Activated CD4-positive, alpha-beta T cell treated with anti-CD3 and anti-CD28 coated beads, Interleukin-2, Interleukin-6, amounts not matched to agents 100 ng/mL and 50 ng/mL, durations not matched to agents 16 hours and 8 hours (primary cell): ENCODE results near the gene LKAAEAR1.
"Not testable (repeated sequence)": the region's sequence is repeated elsewhere in the genome, so short reads cannot be mapped to it uniquely, and the experiment has no call there.

Experiments
- DNase-seq: peaks from one replicate; pipeline ENCODE4 v3.0.0-alpha.2; 2020

LKAAEAR1 gene

GRCh38 chr20:64096535-64096934, 12.3 kb upstream of the LKAAEAR1 start:
- DNase-seq = no peak

GRCh38 chr20:64095927-64096326, 11.7 kb upstream of the LKAAEAR1 start:
- DNase-seq = no peak

DNA sequence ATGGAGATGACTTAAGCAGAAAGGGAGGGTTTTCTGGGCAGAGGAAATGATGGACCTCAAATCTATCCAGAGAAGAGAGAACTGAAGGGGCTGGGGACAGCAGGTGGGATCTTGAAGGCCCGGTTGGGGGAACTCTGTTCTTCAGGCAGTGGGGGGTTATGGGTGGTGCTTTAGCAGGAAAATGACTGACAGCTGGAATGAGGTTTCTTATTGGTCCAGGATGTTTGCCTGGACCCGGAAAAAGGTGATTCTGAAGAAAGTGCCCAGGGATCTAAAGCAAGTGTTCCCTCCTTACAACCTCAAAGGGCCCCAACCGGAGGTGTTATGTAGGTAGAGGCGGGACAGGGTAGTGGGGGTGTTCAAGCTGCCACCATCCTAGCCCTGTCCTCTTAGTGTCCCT, 11.3 kb upstream of the LKAAEAR1 start:
- DNase-seq = no peak

- no peak for DNase-seq
Measured at GRCh38 chr20:64093013-64093503, 8.9 kb upstream of the LKAAEAR1 start.

DNA sequence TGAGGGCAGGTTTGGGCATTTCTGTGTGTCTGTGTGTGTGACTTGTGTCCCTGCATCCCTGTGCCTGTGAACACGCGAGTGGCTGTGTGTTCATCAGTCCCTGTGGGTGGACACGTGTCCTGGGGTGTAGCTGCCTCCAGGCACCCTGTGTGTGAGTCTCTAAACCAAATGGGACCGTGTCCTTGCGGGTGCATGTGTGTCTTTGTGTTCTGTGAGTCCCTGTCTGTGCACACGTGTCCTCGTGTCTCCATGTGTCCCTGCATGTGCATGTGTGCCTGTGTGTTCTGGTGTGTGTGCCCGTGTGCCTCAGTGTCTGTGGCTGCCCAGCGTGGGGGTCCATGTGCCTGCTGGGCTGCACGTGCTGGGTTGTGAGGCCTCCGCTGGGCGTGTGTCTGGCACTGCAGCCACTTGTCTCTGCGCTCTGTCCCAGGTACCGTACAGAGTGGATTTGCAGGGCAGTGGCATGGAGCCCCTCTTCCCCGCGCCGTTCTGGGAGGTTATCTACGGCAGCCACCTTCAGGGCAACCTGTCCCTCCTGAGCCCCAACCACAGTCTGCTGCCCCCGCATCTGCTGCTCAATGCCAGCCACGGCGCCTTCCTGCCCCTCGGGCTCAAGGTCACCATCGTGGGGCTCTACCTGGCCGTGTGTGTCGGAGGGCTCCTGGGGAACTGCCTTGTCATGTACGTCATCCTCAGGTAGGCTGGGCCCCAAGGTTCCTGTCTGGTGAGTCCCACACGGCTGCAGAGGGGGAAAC, 8.2 kb upstream of the LKAAEAR1 start:
- no peak for DNase-seq

GRCh38 chr20:64091770-64092169, 7.6 kb upstream of the LKAAEAR1 start:
- no peak for DNase-seq

GRCh38 chr20:64091340-64091739, 7.1 kb upstream of the LKAAEAR1 start:
- no peak for DNase-seq

GRCh38 chr20:64090165-64090564, 6.0 kb upstream of the LKAAEAR1 start:
- no peak for DNase-seq

DNA sequence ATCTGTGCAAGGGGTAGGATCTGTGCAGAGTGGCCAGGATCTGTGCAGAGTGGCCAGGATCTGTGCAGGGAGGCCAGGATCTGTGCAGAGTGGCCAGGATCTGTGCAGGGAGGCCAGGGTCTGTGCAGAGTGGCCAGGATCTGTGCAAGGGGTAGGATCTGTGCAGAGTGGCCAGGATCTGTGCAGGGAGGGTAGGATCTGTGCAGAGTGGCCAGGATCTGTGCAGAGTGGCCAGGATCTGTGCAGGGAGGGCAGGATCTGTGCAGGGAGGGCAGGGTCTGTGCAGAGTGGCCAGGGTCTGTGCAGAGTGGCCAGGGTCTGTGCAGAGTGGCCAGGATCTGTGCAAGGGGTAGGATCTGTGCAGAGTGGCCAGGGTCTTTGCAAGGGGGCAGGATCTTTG, 4.4 kb upstream of the LKAAEAR1 start:
- not testable (repeated sequence) for DNase-seq

DNA sequence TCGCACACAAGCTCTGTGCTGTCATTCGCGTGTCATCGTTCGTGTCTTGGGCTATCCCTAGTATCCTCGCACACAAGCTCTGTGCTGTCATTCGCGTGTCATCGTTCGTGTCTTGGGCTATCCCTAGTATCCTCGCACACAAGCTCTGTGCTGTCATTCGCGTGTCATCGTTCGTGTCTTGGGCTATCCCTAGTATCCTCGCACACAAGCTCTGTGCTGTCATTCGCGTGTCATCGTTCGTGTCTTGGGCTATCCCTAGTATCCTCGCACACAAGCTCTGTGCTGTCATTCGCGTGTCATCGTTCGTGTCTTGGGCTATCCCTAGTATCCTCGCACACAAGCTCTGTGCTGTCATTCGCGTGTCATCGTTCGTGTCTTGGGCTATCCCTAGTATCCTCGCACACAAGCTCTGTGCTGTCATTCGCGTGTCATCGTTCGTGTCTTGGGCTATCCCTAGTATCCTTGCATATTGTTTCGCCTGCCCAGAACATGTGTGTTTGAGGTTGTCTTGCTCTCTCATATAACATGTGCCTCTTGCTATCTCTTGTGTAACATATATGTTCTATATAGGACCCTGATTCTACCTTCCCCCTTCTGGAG, 3.1 kb upstream of the LKAAEAR1 start:
- not testable (repeated sequence) for DNase-seq

DNA sequence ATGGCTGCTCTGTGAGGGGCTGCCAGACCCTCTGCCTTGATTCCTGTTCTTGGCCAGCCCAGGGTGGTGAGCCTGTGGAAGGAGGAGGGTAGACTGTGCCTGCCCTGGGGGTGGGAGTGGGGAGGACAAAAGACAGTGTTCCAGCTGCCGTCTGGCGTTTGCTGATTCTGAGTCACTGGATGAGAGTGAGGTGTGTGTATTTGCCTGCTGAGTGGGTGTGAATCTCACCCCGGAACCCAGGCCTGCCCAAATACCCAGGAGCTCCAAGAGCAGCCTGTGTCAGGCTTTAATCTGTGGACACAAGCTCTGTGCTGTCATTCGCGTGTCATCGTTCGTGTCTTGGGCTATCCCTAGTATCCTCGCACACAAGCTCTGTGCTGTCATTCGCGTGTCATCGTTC, 2.6 kb upstream of the LKAAEAR1 start:
- no peak for DNase-seq

- DNase-seq = no peak
Measured at GRCh38 chr20:64084685-64085152, 521 bp upstream of the LKAAEAR1 start.

GRCh38 chr20:64083378-64083803, 807 bp downstream of the LKAAEAR1 start:
- DNase-seq = peak; percentile 79

DNA sequence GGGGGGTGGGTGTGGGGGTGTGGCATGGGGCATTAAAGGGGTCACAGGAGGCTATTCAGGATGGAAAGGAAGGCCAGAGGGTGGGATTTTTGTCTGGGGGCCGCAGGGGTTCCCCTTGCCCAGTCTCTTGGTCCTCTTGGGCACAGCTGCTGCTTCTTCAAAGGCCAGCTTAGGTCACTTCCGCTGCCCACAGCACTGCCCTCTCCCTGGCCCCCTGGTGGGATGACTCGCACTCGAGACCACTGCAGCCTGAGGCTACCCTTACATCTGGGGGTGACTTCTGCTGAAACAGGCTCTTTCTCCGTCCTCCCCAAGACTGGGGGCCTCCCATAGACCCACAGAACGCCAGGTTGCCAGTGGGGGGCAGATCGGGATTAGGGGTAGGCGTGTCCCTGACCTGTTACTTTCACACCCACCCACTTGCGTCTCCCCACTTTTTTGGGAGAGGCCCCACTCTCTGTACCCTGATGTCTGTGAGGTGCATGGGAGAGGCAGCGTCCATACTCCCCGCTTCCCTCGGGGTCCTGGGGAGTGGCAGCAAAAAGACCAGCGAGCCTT, 1.3 kb downstream of the LKAAEAR1 start:
- DNase-seq = no peak

- no peak for DNase-seq
Measured at GRCh38 chr20:64082126-64082731, 2.0 kb downstream of the LKAAEAR1 start.

GRCh38 chr20:64081624-64081964, 2.6 kb downstream of the LKAAEAR1 start:
- no peak for DNase-seq

DNA sequence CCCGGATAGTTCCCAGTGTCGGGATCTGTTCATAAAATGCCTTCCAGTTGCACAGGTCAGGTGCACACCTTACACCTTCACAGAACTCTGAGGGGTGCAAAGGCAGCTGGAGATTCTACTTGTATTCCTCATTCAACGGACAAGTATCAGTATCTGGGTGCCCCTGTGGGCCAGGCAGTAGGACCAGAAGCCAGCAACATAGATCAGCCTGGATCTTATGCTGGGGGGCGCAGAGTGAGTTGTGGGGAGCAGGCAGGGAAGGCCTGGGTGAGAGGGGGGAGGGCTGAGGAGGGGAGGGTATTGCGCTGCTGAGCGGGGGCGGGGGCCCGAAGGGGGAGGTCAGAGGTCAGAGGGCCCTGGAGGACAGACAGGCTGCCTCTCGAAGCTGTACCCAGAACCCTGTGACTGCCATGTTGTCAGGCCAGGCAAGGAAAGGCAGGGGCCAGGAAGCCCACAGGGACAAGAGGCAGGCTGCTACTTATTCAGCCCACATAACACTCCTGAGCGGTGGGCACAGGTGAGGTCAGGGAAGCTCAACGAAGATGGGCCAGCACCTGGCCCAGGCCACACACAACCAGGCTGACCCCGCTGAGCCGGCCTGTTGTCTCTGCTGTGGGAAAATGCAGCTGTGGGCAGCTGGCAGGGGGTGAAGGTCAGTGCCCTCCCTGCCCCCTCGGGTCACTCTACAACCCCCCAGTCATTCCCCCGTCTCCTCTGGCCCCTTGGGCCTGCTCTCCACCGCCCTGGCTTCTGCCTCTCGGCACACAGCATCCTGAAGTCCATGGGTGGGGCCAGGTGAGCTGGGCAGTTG, 3.2 kb downstream of the LKAAEAR1 start:
- DNase-seq = no peak

DNA sequence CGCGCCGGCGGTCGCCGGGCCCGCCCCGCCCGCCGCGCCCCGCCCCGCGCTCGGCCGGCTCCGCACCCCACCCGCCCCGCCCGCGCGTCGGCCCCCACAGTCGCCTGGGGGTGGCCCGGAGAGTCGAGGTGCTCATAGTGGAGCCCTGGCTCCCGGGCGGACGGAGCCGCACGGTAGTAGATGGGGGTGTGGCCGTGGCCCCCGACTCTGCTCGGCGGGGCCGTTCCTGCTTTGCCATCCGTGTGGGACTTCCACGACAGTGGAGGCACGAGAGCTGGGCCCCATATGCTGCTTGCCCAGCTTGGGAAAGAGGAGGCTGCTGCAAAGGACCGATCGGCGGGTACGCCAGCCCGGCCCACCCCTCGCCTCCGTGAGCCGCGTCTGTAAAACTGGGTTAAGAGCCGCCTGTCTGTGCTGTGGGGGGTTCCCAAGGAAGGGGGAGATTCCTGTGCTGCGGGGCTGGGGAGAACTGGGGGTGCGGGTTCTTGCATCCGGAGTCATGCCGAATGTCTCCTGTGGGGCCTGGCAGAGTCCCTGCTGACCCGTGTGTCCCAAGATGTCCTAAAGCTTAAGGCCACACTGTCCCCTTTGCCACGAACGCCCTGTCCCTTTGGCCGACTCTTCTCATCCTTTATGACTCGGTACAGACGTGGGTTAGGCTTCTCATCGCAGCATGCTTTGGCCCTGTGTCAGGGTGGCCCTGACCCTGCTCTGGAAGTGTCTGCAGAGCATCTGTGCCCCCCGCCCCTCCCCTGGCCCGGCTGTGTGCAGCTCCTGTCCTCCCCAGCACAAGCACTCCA, 4.0 kb downstream of the LKAAEAR1 start, which contains the start of gene OPRL1:
Gene OPRL1 (plus strand): TSS at position 70 of the 800 bp plus-strand sequence. CDS start 12,639 bp downstream, outside the sequence.
- no peak for DNase-seq

DNA sequence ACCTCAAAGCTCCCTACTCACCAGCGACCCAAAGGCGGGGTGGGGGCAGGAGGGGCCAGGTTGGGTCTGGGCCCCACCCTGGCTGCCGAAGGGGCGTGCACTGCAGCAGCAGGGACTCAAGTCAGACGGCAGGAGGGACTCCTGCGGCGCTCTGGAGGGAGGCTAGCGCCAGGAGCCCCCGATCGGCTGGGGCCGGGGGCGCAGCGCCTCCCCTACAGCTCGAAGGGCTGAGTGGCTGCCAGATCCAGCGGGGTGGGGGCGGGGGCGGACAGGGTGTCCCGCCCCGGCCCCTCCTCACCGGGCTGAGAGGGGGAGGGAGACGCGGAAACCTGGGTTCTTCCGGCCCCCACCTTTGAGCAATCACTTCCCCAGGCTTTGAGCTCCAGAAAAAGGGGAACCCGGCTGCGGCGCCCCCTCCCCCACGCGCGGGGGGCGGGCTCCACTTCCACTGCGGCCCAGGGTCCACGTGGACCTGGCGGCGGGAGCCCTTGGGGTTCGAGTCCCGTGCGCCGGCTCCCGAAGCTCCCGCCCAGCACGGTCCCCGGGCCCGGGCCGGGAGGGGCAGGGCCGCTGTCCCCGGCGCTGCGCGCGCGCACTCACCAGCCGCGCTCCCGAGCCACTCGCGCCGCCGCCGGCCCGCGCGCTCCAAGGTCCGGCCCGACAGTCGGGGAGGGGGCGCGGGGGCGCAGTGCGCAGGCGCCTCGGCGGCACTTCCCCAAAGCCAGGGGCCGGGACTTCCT, 4.8 kb downstream of the LKAAEAR1 start, which contains the start of gene RGS19:
Gene RGS19 (minus strand): TSS at position 246 of the 740 bp plus-strand sequence. CDS start 2,632 bp downstream, outside the sequence.
- peak; percentile 85 for DNase-seq

GRCh38 chr20:64078934-64079272, 5.3 kb downstream of the LKAAEAR1 start:
- no peak for DNase-seq
